ENCODE measurements around the gene TPTE.
"Not testable (repeated sequence)": the region's sequence is repeated elsewhere in the genome, so short reads cannot be mapped to it uniquely, and the experiment has no call there.

DNA sequence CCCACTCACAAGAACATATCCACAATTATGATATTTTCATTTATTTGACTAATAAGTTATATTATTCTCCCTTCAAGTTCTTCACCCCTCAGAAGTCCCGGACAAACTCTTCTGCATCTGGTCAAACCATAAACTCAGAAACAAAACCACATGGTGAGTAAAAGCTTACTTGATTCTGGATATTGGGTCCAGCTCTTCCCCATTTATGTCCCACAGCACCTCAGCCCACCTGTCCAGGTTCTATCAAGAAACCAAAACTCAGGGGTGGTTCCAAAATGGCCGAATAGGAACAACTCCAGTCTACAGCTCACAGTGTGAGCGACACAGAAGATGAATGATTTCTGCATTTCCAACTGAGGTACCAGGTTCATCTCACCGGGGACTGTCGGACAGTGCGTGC lies 109.4 kb downstream of the TPTE start:
- TF ChIP-seq CTCF (IDR thresholded peaks at IDR 0.05; ENCODE audit: poor library complexity); EZH2phosphoT487 (IDR thresholded peaks at IDR 0.05; ENCODE audit: low read depth, severe bottlenecking, unreplicated experiment); EZH2 (IDR thresholded peaks at IDR 0.05; ENCODE audit: borderline replicate concordance): not testable (repeated sequence)
